ENCODE measurements around the gene FSD1L. TPM values are rescaled to one million over a fixed set of nuclear protein-coding genes. Genes with fewer than 3 reads are reported as not detected.

Gene FSD1L
- polyA plus RNA-seq, 3 donors = 0.96 to 3.2 (median 1.5) TPM

DNA sequence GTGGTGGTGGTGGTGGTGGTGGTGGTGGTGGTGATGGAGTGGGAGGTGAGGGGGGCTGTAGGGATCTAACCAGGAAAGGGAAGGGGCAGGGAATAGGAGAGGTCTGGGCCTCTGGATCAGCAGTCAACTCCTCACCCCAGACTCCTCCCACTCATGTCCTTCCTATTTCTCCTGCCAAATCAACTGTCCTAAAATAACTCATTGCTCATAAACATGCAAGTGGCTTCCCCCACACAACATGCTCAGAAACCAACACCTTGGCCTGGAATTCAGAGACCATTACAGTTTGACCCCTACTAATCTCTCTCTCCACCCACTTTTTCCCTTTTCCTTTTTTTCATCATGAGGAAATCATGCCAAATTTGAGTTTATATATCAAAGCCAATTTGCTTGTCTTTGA is 8.4 kb upstream of the FSD1L start:
- H3K4me1 Mint-ChIP-seq = peaks cover 3% of the 10 kb centered on the region
- intact Hi-C loops (cut with micrococcal nuclease) = loop anchor here in 1 of 2 donors (10.0 kb wide), 2 partner anchors 115 to 255 kb away; partner anchors contain the start of genes FKTN and TMEM38B

DNA sequence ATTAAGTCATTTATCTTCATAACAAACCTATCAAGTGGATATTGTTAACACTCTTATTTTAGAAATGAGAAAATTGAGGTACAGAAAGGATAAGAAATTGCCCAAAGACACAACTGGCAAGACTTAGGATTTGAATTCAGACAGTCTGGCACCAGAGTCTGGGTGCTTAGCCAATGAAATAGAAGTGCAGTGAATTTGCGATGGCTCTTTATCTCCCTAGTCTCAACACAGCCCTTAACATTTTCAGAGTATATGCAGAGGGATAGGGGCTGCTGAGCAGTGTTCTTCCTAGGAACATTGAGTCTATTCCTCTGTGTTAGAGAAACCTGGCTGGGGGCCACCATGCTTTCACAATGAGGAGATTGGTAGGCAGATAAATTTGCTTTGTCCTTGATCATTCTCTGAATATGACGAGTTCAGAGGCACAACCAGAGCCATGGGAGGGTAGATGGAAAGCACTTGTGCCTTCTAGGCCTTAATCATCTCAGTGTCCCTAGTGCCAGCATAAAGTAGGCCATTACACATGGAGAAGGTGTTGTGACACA is 6.1 kb upstream of the FSD1L start:
- TF ChIP-seq, protein P1, sequence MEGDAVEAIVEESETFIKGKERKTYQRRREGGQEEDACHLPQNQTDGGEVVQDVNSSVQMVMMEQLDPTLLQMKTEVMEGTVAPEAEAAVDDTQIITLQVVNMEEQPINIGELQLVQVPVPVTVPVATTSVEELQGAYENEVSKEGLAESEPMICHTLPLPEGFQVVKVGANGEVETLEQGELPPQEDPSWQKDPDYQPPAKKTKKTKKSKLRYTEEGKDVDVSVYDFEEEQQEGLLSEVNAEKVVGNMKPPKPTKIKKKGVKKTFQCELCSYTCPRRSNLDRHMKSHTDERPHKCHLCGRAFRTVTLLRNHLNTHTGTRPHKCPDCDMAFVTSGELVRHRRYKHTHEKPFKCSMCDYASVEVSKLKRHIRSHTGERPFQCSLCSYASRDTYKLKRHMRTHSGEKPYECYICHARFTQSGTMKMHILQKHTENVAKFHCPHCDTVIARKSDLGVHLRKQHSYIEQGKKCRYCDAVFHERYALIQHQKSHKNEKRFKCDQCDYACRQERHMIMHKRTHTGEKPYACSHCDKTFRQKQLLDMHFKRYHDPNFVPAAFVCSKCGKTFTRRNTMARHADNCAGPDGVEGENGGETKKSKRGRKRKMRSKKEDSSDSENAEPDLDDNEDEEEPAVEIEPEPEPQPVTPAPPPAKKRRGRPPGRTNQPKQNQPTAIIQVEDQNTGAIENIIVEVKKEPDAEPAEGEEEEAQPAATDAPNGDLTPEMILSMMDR (IDR thresholded peaks at IDR 0.05) = no peak
- intact Hi-C loops (cut with micrococcal nuclease) = no loop called here
- no peak for DNase-seq
- Mint-ChIP-seq H3K36me3 (peaks cover 15 to 16% of the 10 kb centered on the region in 2 donors), H3K27ac (no peak overlapping the region), H3K27me3 (ENCODE audit: low read depth in 3 of 3) (no peaks in the 10 kb centered on the region), H3K4me3 (no peak overlapping the region), H3K4me1 (peaks cover 3% of the 10 kb centered on the region), H3K9me3 (peaks cover 0 to 2% (median 0%) of the 10 kb centered on the region in 7 donors)
- Histone ChIP-seq H3K4me3 (replicated peaks in 1 of 3; ENCODE audit: low read depth in 2 of 3, low read length in 3 of 3) (no peak overlapping the region), H3K27me3 (ENCODE audit: control insufficient read depth in 2 of 2, insufficient read depth in 2 of 2, low read length in 2 of 2) (no peaks in the 10 kb centered on the region), H3K79me2 (ENCODE audit: insufficient read depth, low read length) (no peaks in the 10 kb centered on the region), H3K4me2 (replicated peaks; ENCODE audit: extremely low read depth, low read length, poor library complexity, severe bottlenecking) (no peak overlapping the region), H3K9ac (ENCODE audit: insufficient read depth, low read length, poor library complexity, severe bottlenecking) (no peak overlapping the region), H2AFZ (ENCODE audit: insufficient read depth, low read depth, low read length, poor library complexity, severe bottlenecking) (no peak overlapping the region), H3K27ac (ENCODE audit: low read depth in 1 of 2, low read length in 2 of 2) (no peak overlapping the region), H3K4me1 (ENCODE audit: control insufficient read depth in 1 of 2, insufficient read depth in 2 of 2, low read length in 2 of 2) (no peaks in the 10 kb centered on the region), H3K9me3 (replicated peaks in 1 of 2; ENCODE audit: control insufficient read depth in 1 of 2, insufficient read depth in 1 of 2, low read length in 2 of 2) (no peaks in the 10 kb centered on the region), H4K20me1 (ENCODE audit: insufficient read depth, low read length) (no peaks in the 10 kb centered on the region), H3K36me3 (replicated peaks in 1 of 2; ENCODE audit: control insufficient read depth in 1 of 2, insufficient read depth in 2 of 2, low read length in 2 of 2) (peaks cover 0 to 2% of the 10 kb centered on the region in 2 donors)
- no CpG with 5 or more reads among the region's 2 CpGs for WGBS (ENCODE audit: insufficient coverage)

More for the DNA sequence above, 8.4 kb upstream of the FSD1L start:
- Histone ChIP-seq H3K4me2 (replicated peaks; ENCODE audit: extremely low read depth, low read length, poor library complexity, severe bottlenecking) (no peak overlapping the region), H3K4me3 (replicated peaks in 1 of 3; ENCODE audit: low read depth in 2 of 3, low read length in 3 of 3) (no peak overlapping the region), H3K27ac (ENCODE audit: low read depth in 1 of 2, low read length in 2 of 2) (no peak overlapping the region), H2AFZ (ENCODE audit: insufficient read depth, low read depth, low read length, poor library complexity, severe bottlenecking) (no peak overlapping the region), H4K20me1 (ENCODE audit: insufficient read depth, low read length) (no peaks in the 10 kb centered on the region), H3K79me2 (ENCODE audit: insufficient read depth, low read length) (no peaks in the 10 kb centered on the region), H3K9ac (ENCODE audit: insufficient read depth, low read length, poor library complexity, severe bottlenecking) (no peak overlapping the region), H3K36me3 (replicated peaks in 1 of 2; ENCODE audit: control insufficient read depth in 1 of 2, insufficient read depth in 2 of 2, low read length in 2 of 2) (peaks cover 0 to 2% of the 10 kb centered on the region in 2 donors), H3K9me3 (replicated peaks in 1 of 2; ENCODE audit: control insufficient read depth in 1 of 2, insufficient read depth in 1 of 2, low read length in 2 of 2) (no peaks in the 10 kb centered on the region), H3K4me1 (ENCODE audit: control insufficient read depth in 1 of 2, insufficient read depth in 2 of 2, low read length in 2 of 2) (no peaks in the 10 kb centered on the region), H3K27me3 (ENCODE audit: control insufficient read depth in 2 of 2, insufficient read depth in 2 of 2, low read length in 2 of 2) (no peaks in the 10 kb centered on the region)
- peaks cover 0 to 6% (median 2%) of the 10 kb centered on the region in 7 donors for H3K9me3 Mint-ChIP-seq
- H3K27ac Mint-ChIP-seq = no peak overlapping the region
- TF ChIP-seq, protein P1 (IDR thresholded peaks at IDR 0.05) = no peak
- no peak overlapping the region for H3K4me3 Mint-ChIP-seq
- no peaks in the 10 kb centered on the region for H3K27me3 Mint-ChIP-seq (ENCODE audit: low read depth in 3 of 3)
- H3K36me3 Mint-ChIP-seq = peaks cover 16 to 24% of the 10 kb centered on the region in 2 donors
- DNase-seq = no peak
